ENCODE measurements around the gene PSMB4.

The PSMB4 gene

DNA sequence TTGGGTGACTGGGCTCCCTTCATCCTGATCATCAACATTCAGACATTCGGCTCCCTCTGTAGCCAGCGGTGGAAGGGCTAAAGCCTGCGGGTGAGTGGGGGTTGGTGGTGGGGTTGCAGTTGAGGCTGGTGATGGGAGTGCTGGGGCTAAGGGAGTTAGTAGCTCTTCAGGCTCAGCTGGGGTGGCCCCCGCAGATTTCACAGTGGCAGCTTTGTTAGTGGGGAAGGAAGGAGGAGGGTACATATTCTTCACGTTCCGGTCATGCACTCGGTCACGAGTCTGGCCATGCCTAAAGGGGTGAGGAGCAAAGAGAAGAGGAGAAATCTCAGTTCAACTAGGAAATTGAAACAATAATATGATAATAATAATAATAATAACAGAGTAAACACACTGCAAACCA, 6.8 kb downstream of the PSMB4 start:
- Histone ChIP-seq H3K4me2 (ENCODE audit: insufficient read depth, low read length, poor library complexity, severe bottlenecking) (no peak overlapping the region), H3K14ac (ENCODE audit: low read length) (no peak overlapping the region), H3K27me3 (ENCODE audit: control insufficient read depth in 3 of 3, insufficient read depth in 3 of 3, low read depth in 1 of 3, low read length in 3 of 3) (no peaks in the 10 kb centered on the region), H4K91ac (ENCODE audit: low read depth, low read length, poor library complexity) (no peak overlapping the region), H3K18ac (ENCODE audit: low read length) (no peak overlapping the region), H3K4ac (ENCODE audit: low read length) (no peak overlapping the region), H2BK15ac (ENCODE audit: low read length) (no peak overlapping the region), H2AK5ac (ENCODE audit: low read depth, low read length) (no peak overlapping the region), H2BK12ac (ENCODE audit: low read length) (no peak overlapping the region), H3K79me1 (ENCODE audit: low read depth, low read length) (no peaks in the 10 kb centered on the region), H3K27ac (replicated peaks; ENCODE audit: low read length) (no peak overlapping the region), H3K23ac (ENCODE audit: low read depth, low read length, poor library complexity) (no peak overlapping the region), H3K4me1 (ENCODE audit: control insufficient read depth in 2 of 2, insufficient read depth in 1 of 2, low read depth in 1 of 2, low read length in 2 of 2) (no peaks in the 10 kb centered on the region), H2BK120ac (ENCODE audit: low read depth, low read length) (no peak overlapping the region), H4K8ac (ENCODE audit: low read depth, low read length) (no peak overlapping the region), H2AFZ (ENCODE audit: low read length) (no peak overlapping the region), H3K9me3 (replicated peaks in 1 of 2; ENCODE audit: control insufficient read depth in 2 of 2, insufficient read depth in 1 of 2, low read depth in 1 of 2, low read length in 2 of 2) (no peaks in the 10 kb centered on the region), H3K4me3 (ENCODE audit: low read length in 2 of 2) (no peak overlapping the region), H3K36me3 (replicated peaks in 1 of 2; ENCODE audit: control insufficient read depth in 2 of 2, insufficient read depth in 2 of 2, low read length in 2 of 2) (peaks cover 56 to 100% of the 10 kb centered on the region in 2 donors), H3K9ac (ENCODE audit: low read depth, low read length, poor library complexity) (no peak overlapping the region), H2BK5ac (ENCODE audit: low read length) (no peak overlapping the region)
- DNase-seq (ENCODE audit: low spot score), result no peak
- no CpG with 5 or more reads among the region's 8 CpGs for WGBS, 2 donors (ENCODE audit: extremely low coverage in 2 of 2, insufficient read length in 2 of 2, insufficient replicate concordance in 1 of 2)

DNA sequence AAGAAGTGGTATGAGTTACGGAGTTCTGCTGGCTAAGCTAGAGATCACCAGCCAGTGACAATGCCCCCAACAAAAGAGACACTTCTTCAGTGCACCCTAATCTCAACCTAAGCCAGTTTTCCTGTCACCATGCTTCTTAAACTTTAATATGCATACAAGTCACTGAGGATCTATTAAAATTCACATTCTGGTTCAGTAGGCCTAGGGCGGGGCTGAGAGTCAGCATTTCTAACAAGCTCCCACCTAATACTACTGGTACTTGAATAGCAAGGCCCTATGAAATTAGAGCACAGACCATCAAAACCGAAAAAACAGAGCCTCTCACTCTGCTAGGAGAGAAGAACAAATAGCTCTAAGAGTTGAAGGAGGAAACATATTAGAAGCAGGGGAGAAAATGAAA, 7.9 kb downstream of the PSMB4 start:
- H4K8ac ChIP-seq (ENCODE audit: low read depth, low read length), result no peak overlapping the region
- H3K23ac ChIP-seq (ENCODE audit: low read depth, low read length, poor library complexity), result no peak overlapping the region
- H3K9me3 ChIP-seq (replicated peaks in 1 of 2; ENCODE audit: control insufficient read depth in 2 of 2, insufficient read depth in 1 of 2, low read depth in 1 of 2, low read length in 2 of 2), result no peaks in the 10 kb centered on the region
- no CpG with 5 or more reads among the region's 3 CpGs for WGBS, 2 donors (ENCODE audit: extremely low coverage in 2 of 2, insufficient read length in 2 of 2, insufficient replicate concordance in 1 of 2)
- H3K4me1 ChIP-seq (ENCODE audit: control insufficient read depth in 2 of 2, insufficient read depth in 1 of 2, low read depth in 1 of 2, low read length in 2 of 2), result no peaks in the 10 kb centered on the region
- H3K79me1 ChIP-seq (ENCODE audit: low read depth, low read length), result no peaks in the 10 kb centered on the region
- no peak for DNase-seq (ENCODE audit: low spot score)
- no peak overlapping the region for H3K18ac ChIP-seq (ENCODE audit: low read length)
- no peak overlapping the region for H3K4me3 ChIP-seq (ENCODE audit: low read length in 2 of 2)
- no peak overlapping the region for H2BK12ac ChIP-seq (ENCODE audit: low read length)
- no peak overlapping the region for H4K91ac ChIP-seq (ENCODE audit: low read depth, low read length, poor library complexity)
- no peak overlapping the region for H3K27ac ChIP-seq (replicated peaks; ENCODE audit: low read length)
- no peaks in the 10 kb centered on the region for H3K27me3 ChIP-seq (ENCODE audit: control insufficient read depth in 3 of 3, insufficient read depth in 3 of 3, low read depth in 1 of 3, low read length in 3 of 3)
- H3K4ac ChIP-seq (ENCODE audit: low read length), result no peak overlapping the region
- no peak overlapping the region for H3K4me2 ChIP-seq (ENCODE audit: insufficient read depth, low read length, poor library complexity, severe bottlenecking)
- H3K36me3 ChIP-seq (replicated peaks in 1 of 2; ENCODE audit: control insufficient read depth in 2 of 2, insufficient read depth in 2 of 2, low read length in 2 of 2), result peaks cover 55 to 100% of the 10 kb centered on the region in 2 donors
- H2BK120ac ChIP-seq (ENCODE audit: low read depth, low read length), result no peak overlapping the region
- H3K14ac ChIP-seq (ENCODE audit: low read length), result no peak overlapping the region
- no peak overlapping the region for H3K9ac ChIP-seq (ENCODE audit: low read depth, low read length, poor library complexity)
- H2AK5ac ChIP-seq (ENCODE audit: low read depth, low read length), result no peak overlapping the region
- H2BK5ac ChIP-seq (ENCODE audit: low read length), result no peak overlapping the region
- no peak overlapping the region for H2BK15ac ChIP-seq (ENCODE audit: low read length)
- H2AFZ ChIP-seq (ENCODE audit: low read length), result no peak overlapping the region

DNA sequence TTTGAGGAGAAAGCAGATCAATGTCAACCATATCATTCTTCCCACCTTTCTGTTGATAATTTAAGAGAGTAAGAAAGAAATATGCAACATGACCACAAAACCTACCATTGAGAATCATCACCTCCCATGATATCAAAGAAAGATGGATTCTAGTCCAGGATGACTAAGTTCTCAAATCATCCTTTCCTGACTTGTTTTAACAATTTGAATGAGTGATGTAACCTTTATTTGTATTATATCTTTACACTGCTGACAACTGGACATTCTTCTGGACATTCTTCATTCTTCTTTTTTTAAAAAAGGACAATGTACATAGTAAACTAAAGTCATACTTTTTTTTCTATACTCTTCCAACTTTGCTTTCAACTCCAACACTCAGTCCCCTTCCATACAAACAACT, 9.5 kb downstream of the PSMB4 start:
- Histone ChIP-seq H3K4me3 (ENCODE audit: low read length in 2 of 2) (no peak overlapping the region), H3K4ac (ENCODE audit: low read length) (no peak overlapping the region), H3K14ac (ENCODE audit: low read length) (no peak overlapping the region), H3K79me1 (ENCODE audit: low read depth, low read length) (no peaks in the 10 kb centered on the region), H2BK12ac (ENCODE audit: low read length) (no peak overlapping the region), H3K23ac (ENCODE audit: low read depth, low read length, poor library complexity) (no peak overlapping the region), H4K91ac (ENCODE audit: low read depth, low read length, poor library complexity) (no peak overlapping the region), H2BK15ac (ENCODE audit: low read length) (no peak overlapping the region), H4K8ac (ENCODE audit: low read depth, low read length) (no peak overlapping the region), H3K18ac (ENCODE audit: low read length) (no peak overlapping the region), H2BK5ac (ENCODE audit: low read length) (no peak overlapping the region), H3K9me3 (replicated peaks in 1 of 2; ENCODE audit: control insufficient read depth in 2 of 2, insufficient read depth in 1 of 2, low read depth in 1 of 2, low read length in 2 of 2) (no peaks in the 10 kb centered on the region), H2AFZ (ENCODE audit: low read length) (no peak overlapping the region), H2AK5ac (ENCODE audit: low read depth, low read length) (no peak overlapping the region), H3K9ac (ENCODE audit: low read depth, low read length, poor library complexity) (no peak overlapping the region), H3K4me1 (ENCODE audit: control insufficient read depth in 2 of 2, insufficient read depth in 1 of 2, low read depth in 1 of 2, low read length in 2 of 2) (no peaks in the 10 kb centered on the region), H3K4me2 (ENCODE audit: insufficient read depth, low read length, poor library complexity, severe bottlenecking) (no peak overlapping the region), H2BK120ac (ENCODE audit: low read depth, low read length) (no peak overlapping the region), H3K27ac (replicated peaks; ENCODE audit: low read length) (no peak overlapping the region), H3K27me3 (ENCODE audit: control insufficient read depth in 3 of 3, insufficient read depth in 3 of 3, low read depth in 1 of 3, low read length in 3 of 3) (no peaks in the 10 kb centered on the region), H3K36me3 (replicated peaks in 1 of 2; ENCODE audit: control insufficient read depth in 2 of 2, insufficient read depth in 2 of 2, low read length in 2 of 2) (peaks cover 56 to 99% of the 10 kb centered on the region in 2 donors)
- no peak for DNase-seq (ENCODE audit: low spot score)

DNA sequence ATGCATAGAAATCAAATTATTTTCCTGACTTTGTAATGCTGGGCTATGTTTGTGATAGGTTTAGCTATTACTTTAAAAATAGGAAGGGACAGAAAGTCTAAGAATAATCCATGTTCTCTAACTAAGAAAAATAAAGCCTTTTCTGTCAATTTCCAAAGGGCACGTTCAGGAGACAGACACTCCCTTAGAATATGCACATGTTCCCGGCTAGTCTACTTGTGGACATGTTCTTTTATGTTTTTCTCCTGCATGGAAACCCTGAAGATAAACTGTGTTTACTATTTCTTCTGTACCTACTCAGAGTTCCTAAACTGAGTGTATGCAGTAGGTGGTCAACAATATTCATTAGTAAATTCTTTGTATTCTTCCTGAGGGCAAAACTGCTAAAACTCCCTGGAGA, 12.5 kb downstream of the PSMB4 start:
- Histone ChIP-seq H3K4me2 (ENCODE audit: insufficient read depth, low read length, poor library complexity, severe bottlenecking) (no peak overlapping the region), H3K4me1 (ENCODE audit: control insufficient read depth in 2 of 2, insufficient read depth in 1 of 2, low read depth in 1 of 2, low read length in 2 of 2) (no peaks in the 10 kb centered on the region), H3K36me3 (replicated peaks in 1 of 2; ENCODE audit: control insufficient read depth in 2 of 2, insufficient read depth in 2 of 2, low read length in 2 of 2) (peaks cover 42 to 98% of the 10 kb centered on the region in 2 donors), H3K9me3 (replicated peaks in 1 of 2; ENCODE audit: control insufficient read depth in 2 of 2, insufficient read depth in 1 of 2, low read depth in 1 of 2, low read length in 2 of 2) (no peaks in the 10 kb centered on the region), H2AFZ (ENCODE audit: low read length) (no peak overlapping the region), H3K4ac (ENCODE audit: low read length) (no peak overlapping the region), H3K9ac (ENCODE audit: low read depth, low read length, poor library complexity) (no peak overlapping the region), H2AK5ac (ENCODE audit: low read depth, low read length) (no peak overlapping the region), H2BK5ac (ENCODE audit: low read length) (no peak overlapping the region), H2BK15ac (ENCODE audit: low read length) (no peak overlapping the region), H4K8ac (ENCODE audit: low read depth, low read length) (no peak overlapping the region), H3K4me3 (ENCODE audit: low read length in 2 of 2) (no peak overlapping the region), H3K27ac (replicated peaks; ENCODE audit: low read length) (no peak overlapping the region), H2BK12ac (ENCODE audit: low read length) (no peak overlapping the region), H2BK120ac (ENCODE audit: low read depth, low read length) (no peak overlapping the region), H3K79me1 (ENCODE audit: low read depth, low read length) (no peaks in the 10 kb centered on the region), H3K18ac (ENCODE audit: low read length) (no peak overlapping the region), H3K27me3 (ENCODE audit: control insufficient read depth in 3 of 3, insufficient read depth in 3 of 3, low read depth in 1 of 3, low read length in 3 of 3) (no peaks in the 10 kb centered on the region), H3K23ac (ENCODE audit: low read depth, low read length, poor library complexity) (no peak overlapping the region), H4K91ac (ENCODE audit: low read depth, low read length, poor library complexity) (no peak overlapping the region), H3K14ac (ENCODE audit: low read length) (no peak overlapping the region)
- no peak for DNase-seq (ENCODE audit: low spot score)
- WGBS, 2 donors (ENCODE audit: extremely low coverage in 2 of 2, insufficient read length in 2 of 2, insufficient replicate concordance in 1 of 2), result no CpG with 5 or more reads among the region's 2 CpGs
